Breast epithelium (tissue), 4 donors: ENCODE data around the gene AAMDC. TPM values are rescaled to one million over a fixed set of nuclear protein-coding genes. Genes with fewer than 3 reads are reported as not detected.

Experiments used
- DNase-seq, 2 donors: peaks; one replicate each; pipeline ENCODE4 v3.0.0-alpha.2; 2019; ENCODE audit warnings: low spot score in 2 of 2
- H3K27ac ChIP-seq, 2 donors: fragments of 200-600 bp; sonication (generic) in 1 of 2; one replicate each; pipeline ENCODE4 v1.5.1; 2016 to 2019; ENCODE audit warnings: mild to moderate bottlenecking in 1 of 2
- H3K27me3 ChIP-seq, 2 donors: fragments of 200-600 bp; sonication (generic) in 1 of 2; one replicate each; pipeline versions ENCODE4 v1.5.1 to v1.6.0; 2017 to 2019; ENCODE audit warnings: control low read depth in 1 of 2, mild to moderate bottlenecking in 1 of 2
- H3K36me3 ChIP-seq: fragments of 200-600 bp; one replicate; pipeline ENCODE4 v1.5.1; 2019
- H3K4me1 ChIP-seq, 2 donors: fragments of 200-600 bp; sonication (generic); one replicate each; pipeline ENCODE4 v1.5.1; 2016 to 2019; ENCODE audit warnings: control low read depth in 1 of 2
- H3K4me3 ChIP-seq, 3 donors: fragments of 200-600 bp; sonication (generic); 1 replicate in 2 of 3; 2 replicates in 1 of 3; pipeline ENCODE4 v1.5.1; 2016 to 2019; ENCODE audit warnings: mild to moderate bottlenecking in 3 of 3, moderate library complexity in 2 of 3
- H3K9me3 ChIP-seq, 2 donors: fragments of 200-600 bp; sonication (generic) in 1 of 2; one replicate each; pipeline ENCODE4 v1.5.1; 2016 to 2019; ENCODE audit warnings: control low read depth in 1 of 2
- POLR2A ChIP-seq: fragments of 450-650 bp; IDR thresholded peaks from one replicate; pipeline ENCODE4 v1.6.1; 2016; ENCODE audit warnings: antibody characterized with exemption, mild to moderate bottlenecking, moderate library complexity
- POLR2AphosphoS5 ChIP-seq, 3 donors: sonication (generic); formaldehyde crosslinking; IDR thresholded peaks; one replicate each; pipeline ENCODE4 v1.6.1; 2017; ENCODE audit warnings: antibody characterized with exemption in 3 of 3
- intact Hi-C: fragments of 100-400 bp; cut with DNase I; formaldehyde crosslinking; loops from one replicate; pipeline ENCODE4 v1.15.1; 2023; ENCODE audit warnings: low total_unique reads
- total RNA-seq, 3 donors: library from RNA; depleted of rRNA; stranded (reverse); fragments of >200 nt; gene quantifications; one replicate each; pipeline ENCODE4 v1.1.0, GENCODE V29; 2016
- TF ChIP-seq, protein P1 (sequence below), 3 donors: fragments of 450-650 bp; IDR thresholded peaks; one replicate each; pipeline ENCODE4 v1.5.1; 2016 to 2017; ENCODE audit warnings: antibody characterized with exemption in 3 of 3, mild to moderate bottlenecking in 3 of 3, moderate library complexity in 3 of 3

Gene AAMDC
- 10 to 100 TPM; 26.2 to 64.8 (median 30.5) TPM for total RNA-seq

DNA sequence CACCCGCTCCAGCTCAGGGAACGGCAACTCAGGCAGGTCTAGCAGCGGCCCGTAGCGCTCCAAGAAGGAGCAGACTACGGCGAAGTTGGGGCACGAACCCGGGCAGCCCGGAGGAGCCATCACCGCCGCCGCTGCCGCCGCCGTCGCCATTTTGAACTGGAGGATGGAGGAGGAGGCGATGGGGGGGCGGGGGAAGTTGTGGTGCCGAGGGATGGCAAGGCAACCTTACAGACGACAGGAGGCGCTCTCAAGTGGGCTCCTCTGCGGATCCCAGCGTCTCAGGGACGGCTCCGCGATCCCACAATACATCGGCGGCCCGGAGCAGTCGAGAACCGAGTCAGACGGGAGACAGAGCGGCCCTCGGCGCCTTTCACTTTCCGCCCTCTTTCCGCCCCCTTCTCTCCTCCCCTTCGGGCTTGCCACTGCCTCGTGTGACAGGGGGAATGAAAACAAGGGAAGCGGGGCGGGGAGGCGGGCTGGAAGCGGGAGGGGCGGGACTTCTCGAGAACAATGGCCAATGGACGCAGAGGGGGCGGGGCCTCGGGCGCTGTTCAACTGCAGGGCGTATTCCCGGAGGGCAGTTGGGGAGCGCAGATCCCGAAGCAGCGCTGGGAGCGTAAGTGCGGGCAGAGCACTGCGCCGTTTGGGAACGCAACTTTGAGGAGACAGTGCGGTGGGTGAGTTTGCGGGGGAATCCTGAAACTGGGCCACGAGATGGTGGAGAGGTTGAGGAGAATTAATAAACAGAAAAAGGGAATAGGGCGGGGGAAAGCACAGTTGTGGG lies at the start of gene AAMDC, which contains the start of gene RSF1:
AAMDC (plus strand) TSS at position 580 of the 784 bp plus-strand sequence. CDS start 21,353 bp downstream, outside the sequence.
RSF1 (minus strand) TSS at position 158 of the 784 bp plus-strand sequence; CDS start at position 150, 8 bp downstream.
- Histone ChIP-seq H3K9me3 (no peaks in the 10 kb centered on the region), H3K36me3 (no peaks in the 10 kb centered on the region), H3K27ac (peak within 1 kb of the TSS; percentile 96 to 99), H3K4me3 (peak within 1 kb of the TSS; percentile 78 to 100 (median 97)), H3K27me3 (no peaks in the 10 kb centered on the region), H3K4me1 (peaks cover 0 to 9% of the 10 kb centered on the region in 2 donors)
- TF ChIP-seq, protein P1, sequence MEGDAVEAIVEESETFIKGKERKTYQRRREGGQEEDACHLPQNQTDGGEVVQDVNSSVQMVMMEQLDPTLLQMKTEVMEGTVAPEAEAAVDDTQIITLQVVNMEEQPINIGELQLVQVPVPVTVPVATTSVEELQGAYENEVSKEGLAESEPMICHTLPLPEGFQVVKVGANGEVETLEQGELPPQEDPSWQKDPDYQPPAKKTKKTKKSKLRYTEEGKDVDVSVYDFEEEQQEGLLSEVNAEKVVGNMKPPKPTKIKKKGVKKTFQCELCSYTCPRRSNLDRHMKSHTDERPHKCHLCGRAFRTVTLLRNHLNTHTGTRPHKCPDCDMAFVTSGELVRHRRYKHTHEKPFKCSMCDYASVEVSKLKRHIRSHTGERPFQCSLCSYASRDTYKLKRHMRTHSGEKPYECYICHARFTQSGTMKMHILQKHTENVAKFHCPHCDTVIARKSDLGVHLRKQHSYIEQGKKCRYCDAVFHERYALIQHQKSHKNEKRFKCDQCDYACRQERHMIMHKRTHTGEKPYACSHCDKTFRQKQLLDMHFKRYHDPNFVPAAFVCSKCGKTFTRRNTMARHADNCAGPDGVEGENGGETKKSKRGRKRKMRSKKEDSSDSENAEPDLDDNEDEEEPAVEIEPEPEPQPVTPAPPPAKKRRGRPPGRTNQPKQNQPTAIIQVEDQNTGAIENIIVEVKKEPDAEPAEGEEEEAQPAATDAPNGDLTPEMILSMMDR (IDR thresholded peaks at IDR 0.05): peak; percentile 52 to 80 (median 57)
- TF ChIP-seq POLR2AphosphoS5 (IDR thresholded peaks at IDR 0.05) (peak in 2 of 3 donors; percentile 70 to 78), POLR2A (peak; percentile 25)
- intact Hi-C loops: no loop called here
- DNase-seq: peak; percentile 96 to 99

DNA sequence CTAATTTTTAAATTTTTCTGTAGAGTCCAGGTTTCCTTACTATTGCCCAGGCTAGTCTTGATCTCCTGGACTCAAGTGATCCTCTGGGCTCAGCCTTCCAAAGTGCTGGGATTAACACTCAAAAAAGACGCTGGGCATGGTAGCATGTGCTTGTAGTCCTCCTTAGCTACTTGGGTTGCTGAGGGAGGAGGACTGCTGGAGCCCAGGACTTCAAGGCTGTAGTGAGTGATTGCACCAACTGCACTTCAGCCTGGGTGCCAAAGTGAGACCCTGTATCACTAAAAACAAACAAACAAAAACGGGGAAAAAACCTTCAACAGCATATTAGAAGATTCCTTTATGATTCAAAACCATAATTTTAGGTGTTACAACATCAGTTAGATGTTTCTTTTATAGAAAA lies 45.0 kb upstream of the AAMDC start:
- Histone ChIP-seq H3K9me3 (no peaks in the 10 kb centered on the region), H3K4me3 (no peak overlapping the region)
- intact Hi-C loops: no loop called here

DNA sequence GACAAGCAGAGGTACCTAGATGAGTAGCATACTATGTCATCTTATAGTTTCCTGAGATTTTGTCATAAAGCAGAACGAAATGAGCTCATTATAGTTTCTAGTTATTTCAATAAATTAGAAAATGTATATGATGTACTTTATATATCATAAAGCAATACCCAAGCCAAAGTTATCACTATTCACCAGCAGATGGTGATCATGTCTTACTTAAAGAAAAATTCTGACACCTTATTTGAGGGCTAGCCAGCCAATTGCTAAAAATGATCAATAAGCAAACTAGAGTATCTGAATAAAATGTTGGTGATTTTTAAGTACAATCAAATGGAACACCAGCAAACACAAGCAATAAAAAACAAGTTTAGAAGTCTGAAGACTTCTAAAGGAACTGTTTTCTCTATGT lies 44.5 kb upstream of the AAMDC start:
- TF ChIP-seq, protein P1 (IDR thresholded peaks at IDR 0.05): no peak
- TF ChIP-seq POLR2AphosphoS5 (IDR thresholded peaks at IDR 0.05): no peak
- no peak for TF ChIP-seq POLR2A
- no peaks in the 10 kb centered on the region for H3K4me1 ChIP-seq
- intact Hi-C loops: no loop called here
- no peaks in the 10 kb centered on the region for H3K27me3 ChIP-seq
- no peaks in the 10 kb centered on the region for H3K36me3 ChIP-seq
- DNase-seq: no peak
- H3K27ac ChIP-seq: no peak overlapping the region
- H3K4me3 ChIP-seq: no peak overlapping the region
- no peaks in the 10 kb centered on the region for H3K9me3 ChIP-seq

More for the DNA sequence above, 45.0 kb upstream of the AAMDC start:
- Histone ChIP-seq H3K27ac (no peak overlapping the region), H3K4me1 (no peaks in the 10 kb centered on the region), H3K27me3 (no peaks in the 10 kb centered on the region), H3K36me3 (no peaks in the 10 kb centered on the region)
- DNase-seq: no peak
- no peak for TF ChIP-seq POLR2A
- TF ChIP-seq, protein P1 (IDR thresholded peaks at IDR 0.05): no peak
- no peak for TF ChIP-seq POLR2AphosphoS5 (IDR thresholded peaks at IDR 0.05)

DNA sequence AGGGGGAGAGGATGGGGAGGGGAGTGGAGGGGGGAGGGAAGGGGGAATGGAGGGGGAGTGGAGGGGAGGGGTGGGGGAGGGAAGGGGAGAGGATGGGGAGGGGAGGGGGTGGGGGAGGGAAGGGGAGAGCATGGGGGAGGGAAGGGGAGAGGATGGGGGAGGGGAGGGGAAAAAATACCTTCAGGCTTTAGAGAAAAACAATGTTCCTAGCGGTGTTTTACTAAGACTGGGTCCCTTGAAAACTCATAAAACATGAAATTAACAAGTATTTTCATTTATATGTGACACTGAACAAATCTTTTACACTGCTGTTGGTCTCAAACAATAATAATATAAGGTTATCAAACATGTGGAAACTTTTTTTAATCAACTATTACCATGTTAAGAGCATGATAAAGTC lies 42.8 kb upstream of the AAMDC start:
- H3K4me3 ChIP-seq: no peak overlapping the region
- no peaks in the 10 kb centered on the region for H3K27me3 ChIP-seq
- H3K27ac ChIP-seq: no peak overlapping the region
- DNase-seq: no peak
- H3K36me3 ChIP-seq: no peaks in the 10 kb centered on the region
- TF ChIP-seq POLR2A: no peak
- H3K9me3 ChIP-seq: no peaks in the 10 kb centered on the region
- intact Hi-C loops: no loop called here
- H3K4me1 ChIP-seq: no peaks in the 10 kb centered on the region

DNA sequence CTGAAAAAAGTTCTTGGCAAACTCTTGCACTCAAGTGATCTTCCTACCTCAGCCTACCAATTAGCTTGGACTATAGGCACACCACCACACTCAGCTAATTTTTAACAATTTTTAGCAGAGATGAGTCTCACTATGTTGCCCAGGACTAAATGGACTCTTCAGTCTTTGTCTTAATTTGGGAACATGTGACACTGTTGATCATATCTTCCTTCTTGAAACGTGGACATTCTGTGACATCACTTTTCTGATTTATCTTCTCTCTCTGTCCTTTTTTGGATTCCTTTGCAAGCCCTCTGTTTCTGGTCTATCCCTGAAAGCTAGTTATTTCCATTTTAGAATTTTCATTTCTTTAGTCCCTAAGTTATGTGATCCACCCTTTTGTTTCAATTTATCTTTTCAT lies 42.4 kb upstream of the AAMDC start:
- TF ChIP-seq POLR2AphosphoS5 (IDR thresholded peaks at IDR 0.05): no peak
- TF ChIP-seq, protein P1 (IDR thresholded peaks at IDR 0.05): no peak
- no peak for TF ChIP-seq POLR2A
- no peak overlapping the region for H3K27ac ChIP-seq
- DNase-seq: no peak
- H3K9me3 ChIP-seq: no peaks in the 10 kb centered on the region
- H3K36me3 ChIP-seq: no peaks in the 10 kb centered on the region
- no peaks in the 10 kb centered on the region for H3K4me1 ChIP-seq
- no peaks in the 10 kb centered on the region for H3K27me3 ChIP-seq
- H3K4me3 ChIP-seq: no peak overlapping the region
- intact Hi-C loops: no loop called here
